ENCODE data around the gene SLC30A10.

GRCh38 chr1:219904934-219905333 is 23.4 kb downstream of the SLC30A10 start:
- TF ChIP-seq POLR2A (IDR thresholded peaks at IDR 0.05): no peak
- no peak for TF ChIP-seq CTCF (IDR thresholded peaks at IDR 0.05)

Data from body of pancreas (tissue), 4 donors.